Posterior cingulate gyrus (tissue), 11 donors: ENCODE data around the gene JAGN1.
"Not testable (repeated sequence)": the region's sequence is repeated elsewhere in the genome, so short reads cannot be mapped to it uniquely, and the experiment has no call there.

ENCODE experiments used
- DNase-seq, 10 donors: peaks; one replicate each; pipeline versions ENCODE4 v3.0.0 to v3.0.0-alpha.2; 2020 to 2021; ENCODE audit warnings: mixed read lengths in 3 of 10
- intact Hi-C: fragments of 100-400 bp; cut with DNase I; formaldehyde crosslinking; loops from one replicate; pipeline ENCODE4 v1.15.1; 2023

The JAGN1 gene

DNA sequence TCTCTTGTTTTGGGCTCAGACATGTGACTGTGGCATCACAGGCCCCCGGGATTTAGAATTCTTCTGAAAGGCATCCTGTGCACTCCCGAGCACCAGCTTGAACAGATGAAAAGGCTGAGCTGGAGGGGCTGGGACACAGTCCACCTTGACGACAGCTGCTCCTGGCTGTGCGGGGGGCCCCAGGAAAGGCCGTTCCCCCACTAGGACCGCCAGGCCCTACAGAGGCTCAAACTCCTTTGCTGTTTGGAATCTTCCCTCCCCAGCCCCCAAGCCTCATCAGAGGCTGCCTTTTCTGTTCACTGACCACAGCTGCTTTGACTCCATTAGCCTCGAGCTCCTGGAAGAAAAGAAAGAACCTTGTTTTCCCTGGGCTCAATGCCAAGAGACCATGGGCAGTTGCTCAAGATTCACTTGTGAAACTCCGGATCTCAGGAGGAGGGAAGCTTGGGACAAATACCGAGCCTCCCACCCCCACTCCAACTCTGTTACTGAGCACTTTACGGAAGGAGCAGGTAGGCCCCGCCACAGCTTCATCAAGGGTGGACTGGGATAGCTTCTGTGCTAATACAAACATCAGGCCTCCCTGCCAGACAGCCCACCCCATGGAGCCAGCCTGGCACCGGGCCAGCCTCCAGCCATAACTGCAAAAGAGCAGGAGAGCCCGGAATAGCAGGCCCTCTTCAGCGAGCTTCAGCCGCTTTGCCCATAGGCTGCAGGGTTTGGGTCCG lies 26.0 kb upstream of the JAGN1 start:
- DNase-seq = peak in 9 of 10 donors; percentile 12 to 85 (median 39)
- intact Hi-C loops = no loop called here

DNA sequence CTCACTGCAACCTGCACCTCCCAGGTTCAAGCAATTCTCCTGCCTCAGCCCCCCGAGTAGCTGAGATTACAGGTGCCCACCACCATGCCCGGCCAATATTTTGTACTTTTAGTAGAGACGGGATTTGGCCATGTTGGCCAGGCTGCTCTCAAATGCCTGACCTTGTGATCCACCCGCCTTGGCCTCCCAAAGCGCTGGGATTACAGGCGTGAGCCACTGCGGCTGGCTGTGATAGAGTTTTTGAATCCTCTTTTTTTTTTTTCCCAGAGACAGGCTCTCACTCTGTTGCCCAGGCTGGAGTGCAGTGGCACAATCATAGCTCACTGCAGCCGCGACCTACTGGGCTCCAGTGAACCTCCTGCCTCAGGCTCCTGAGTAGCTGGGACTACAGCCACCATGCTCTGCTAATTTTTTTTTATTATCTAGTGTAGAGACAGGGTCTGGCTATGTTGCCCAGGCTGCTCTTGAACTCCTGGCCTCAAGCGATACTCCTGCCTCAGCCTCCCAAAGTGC lies 25.2 kb upstream of the JAGN1 start:
- DNase-seq = peak in 1 of 10 donors; percentile 62
- intact Hi-C loops = not testable (repeated sequence)

DNA sequence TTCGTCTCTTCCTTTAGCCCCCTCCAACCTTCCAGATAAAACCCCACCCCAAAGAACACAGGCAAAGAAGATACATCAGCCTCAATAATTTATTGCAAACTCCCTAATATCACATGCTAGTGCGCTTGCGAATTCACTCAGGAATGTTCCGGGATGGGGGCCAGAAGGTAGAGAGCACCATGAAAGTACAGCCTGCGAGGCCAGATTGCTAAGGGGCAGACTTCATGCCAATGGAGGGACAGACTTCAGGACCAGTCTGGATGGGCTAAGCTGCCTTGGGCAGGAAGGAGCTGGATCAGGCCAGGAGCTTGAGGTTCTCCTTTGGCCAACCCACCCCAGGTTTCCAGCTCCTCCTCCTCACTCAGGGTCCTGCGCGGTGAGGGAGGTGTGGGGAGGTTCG lies 23.8 kb upstream of the JAGN1 start:
- intact Hi-C loops = no loop called here
- DNase-seq = no peak

DNA sequence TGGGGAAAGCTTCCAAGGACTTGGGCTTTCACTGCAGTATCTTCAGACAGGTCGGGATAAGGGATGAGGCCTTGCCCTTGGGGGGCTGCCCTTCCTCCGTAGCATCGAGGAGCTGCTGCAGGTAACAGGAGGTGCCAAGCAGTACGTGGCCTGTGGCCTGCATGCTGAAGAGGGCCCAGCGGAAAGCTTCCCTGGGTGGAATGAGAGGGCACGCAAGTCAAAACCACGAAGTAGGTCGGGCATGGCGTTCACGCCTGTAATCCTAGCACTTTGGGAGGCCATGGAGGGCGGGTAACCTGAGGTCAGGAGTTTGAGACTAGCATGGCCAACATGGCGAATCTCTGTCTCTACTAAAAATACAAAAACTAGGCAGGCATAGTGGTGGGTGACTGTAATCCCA lies 23.3 kb upstream of the JAGN1 start:
- no peak for DNase-seq
- intact Hi-C loops = no loop called here

DNA sequence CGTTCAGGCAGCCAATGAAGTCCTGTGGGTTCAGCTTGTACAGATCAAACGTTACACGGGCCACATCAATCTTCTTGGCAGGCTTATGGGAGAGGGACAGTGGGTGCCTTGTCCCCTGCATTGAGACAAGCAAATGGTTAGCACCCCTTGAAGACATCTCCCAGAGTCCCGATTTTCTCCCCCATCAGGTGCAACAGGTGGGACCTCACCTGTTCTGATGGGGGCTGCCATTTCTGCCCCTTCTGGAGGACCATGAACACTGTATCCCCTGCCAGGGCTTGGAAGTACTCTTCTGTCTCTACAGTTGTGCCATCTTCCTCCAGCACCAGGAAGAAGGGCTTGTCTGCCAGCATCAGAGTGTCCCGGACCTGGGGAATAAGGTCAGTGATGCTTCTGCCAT lies 20.5 kb upstream of the JAGN1 start:
- no peak for DNase-seq
- intact Hi-C loops = no loop called here

DNA sequence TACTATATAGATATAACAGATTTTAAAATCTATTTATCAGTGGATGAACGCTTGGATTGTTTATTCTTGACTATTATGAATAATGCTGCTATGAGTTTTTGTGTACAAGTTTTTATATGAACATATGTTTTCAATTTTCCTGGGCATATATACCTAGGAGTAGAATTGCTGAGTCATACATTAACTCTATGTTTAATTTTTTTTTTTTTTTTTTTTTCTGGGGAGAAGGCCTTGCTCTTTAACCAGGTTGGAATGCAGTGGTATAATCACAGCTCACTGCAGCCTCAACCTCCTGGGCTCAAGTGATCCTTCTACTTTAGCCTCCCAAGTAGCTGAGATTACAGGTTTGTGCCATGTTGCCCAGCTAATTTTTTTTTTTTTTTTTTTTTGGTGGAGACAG lies 19.4 kb upstream of the JAGN1 start:
- intact Hi-C loops = no loop called here
- DNase-seq = no peak

DNA sequence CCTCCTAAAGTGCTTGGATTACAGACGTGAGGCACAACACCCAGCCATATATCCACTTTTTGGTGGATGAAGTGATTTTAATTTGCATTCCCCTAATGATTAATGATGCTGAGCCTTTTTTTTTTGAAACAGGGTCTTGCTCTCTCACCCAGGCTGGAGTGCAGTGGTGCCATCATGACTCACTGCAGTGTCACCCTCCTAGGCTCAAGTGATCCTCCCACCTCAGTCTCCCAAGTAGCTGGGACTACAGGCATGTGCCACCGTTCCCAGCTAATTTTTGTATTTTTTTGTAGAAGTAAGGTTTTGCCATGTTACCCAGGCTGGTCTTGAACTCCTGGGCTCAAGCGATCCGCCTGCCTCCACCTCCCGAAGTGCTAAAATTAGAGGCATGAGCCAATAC lies 18.3 kb upstream of the JAGN1 start:
- DNase-seq, intact Hi-C loops: not testable (repeated sequence)

DNA sequence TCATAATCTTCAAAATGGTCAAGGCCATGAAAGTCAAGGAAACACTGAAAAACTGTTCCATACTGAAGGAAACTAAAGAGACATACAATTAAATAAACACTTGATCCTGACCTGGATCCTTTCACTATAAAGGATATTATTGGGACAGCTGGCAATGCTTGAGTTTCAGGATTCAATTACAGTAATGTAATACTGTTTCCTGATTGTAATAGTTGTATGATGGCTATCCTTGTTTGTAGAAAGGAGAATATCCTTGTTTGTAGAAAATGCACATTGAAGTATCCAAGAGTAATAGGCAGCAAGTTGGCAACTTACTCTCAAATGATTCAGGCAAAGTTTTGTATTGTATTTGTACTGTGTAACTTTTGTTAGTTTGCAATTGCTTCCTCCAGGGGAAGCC lies 15.0 kb upstream of the JAGN1 start:
- DNase-seq = no peak
- intact Hi-C loops = no loop called here

DNA sequence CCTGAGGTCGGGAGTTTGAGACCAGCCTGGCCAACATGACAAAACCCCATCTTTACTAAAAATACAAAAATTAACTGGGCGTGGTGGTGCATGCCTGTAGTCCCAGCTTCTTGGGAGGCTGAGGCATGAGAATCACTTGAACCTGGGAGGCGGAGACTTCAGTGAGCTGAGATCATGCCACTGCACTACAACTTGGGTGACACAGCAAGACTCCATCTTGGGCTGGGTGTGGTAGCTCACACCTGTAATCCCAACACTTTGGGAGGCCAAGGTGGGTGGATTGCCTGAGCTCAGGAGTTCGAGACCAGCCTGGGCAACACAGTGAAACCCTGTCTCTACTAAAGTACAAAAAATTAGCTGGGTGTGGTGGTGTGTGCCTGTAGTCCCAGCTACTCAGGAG lies 14.2 kb upstream of the JAGN1 start:
- intact Hi-C loops, DNase-seq: not testable (repeated sequence)

DNA sequence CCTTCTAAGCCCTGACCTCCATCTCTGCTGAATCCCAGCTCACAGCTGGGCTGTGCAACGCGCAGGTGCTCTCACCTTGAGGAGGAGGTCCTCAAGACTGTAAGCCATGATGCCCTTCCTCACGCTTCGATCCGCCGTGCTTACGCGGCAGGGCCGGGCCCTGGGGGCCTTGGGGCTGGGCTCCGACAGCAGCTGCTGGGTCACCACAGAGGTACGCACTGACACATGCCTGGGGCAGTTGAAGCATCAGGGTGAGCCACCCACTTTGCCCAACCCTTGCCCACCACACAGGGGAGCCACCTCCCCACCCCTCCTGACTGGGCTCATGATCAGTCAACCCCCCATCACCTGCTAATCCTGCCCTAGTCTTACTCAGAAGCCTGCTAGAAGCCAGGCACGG lies 13.4 kb upstream of the JAGN1 start:
- DNase-seq = no peak
- intact Hi-C loops = no loop called here

DNA sequence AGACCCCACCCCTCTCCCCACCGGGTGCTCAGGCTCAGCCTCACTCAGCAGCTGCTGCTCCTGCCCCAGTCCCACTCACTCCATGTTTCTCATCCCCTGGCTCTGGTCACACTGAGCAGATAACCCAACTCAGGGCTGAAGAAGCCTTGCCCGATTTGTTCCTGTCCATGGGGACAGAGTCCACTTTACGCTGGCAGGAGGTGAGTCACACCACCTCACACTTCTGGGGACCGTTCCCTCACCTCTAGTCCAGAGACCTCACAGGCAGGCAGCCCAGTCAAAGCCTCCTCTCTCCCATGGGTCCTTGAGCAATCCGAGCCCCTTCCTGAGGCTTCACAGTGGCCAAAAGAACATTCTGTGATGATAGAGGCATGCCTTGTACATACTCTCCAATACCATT lies 11.7 kb upstream of the JAGN1 start:
- intact Hi-C loops = no loop called here
- DNase-seq = no peak

DNA sequence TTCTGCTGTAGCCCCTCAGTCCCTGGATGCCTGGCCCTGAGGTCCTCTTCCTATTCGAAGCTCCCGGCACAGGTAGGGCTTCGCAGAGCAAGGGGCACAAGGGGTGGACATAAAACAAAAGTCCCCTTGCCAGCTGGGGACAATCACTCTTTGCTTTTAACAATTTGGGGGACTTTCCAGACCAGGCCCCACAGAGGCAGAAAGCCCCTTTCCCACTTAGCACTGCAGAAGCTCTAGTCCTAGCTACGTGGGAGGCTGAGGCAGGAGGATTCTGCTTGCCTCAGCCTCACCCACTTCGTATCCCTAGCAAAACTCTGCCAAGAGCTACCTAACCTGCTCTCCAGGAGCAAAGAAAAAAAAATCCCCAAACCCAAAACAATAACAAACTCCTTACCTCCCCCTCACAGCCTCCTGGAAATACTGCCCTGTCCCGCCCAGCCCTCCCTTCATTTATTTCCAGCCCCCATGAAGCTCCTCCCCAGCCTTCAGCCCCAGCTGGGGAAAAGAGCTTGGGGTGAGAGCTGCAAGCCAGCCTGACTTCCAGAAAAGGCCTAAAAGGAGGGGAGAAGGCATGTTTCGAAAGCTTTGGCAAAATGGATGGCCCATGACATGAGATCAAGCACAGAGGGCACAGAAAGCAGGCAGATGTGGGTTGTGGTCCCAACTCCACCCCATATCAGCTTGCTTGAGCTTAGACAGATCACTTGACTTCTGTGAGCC lies 10.4 kb upstream of the JAGN1 start, which contains the start of gene CIDEC:
Gene CIDEC (minus strand): TSS at position 424 of the 720 bp plus-strand sequence. CDS start 1,767 bp downstream, outside the sequence.
- DNase-seq = no peak
- intact Hi-C loops = no loop called here

DNA sequence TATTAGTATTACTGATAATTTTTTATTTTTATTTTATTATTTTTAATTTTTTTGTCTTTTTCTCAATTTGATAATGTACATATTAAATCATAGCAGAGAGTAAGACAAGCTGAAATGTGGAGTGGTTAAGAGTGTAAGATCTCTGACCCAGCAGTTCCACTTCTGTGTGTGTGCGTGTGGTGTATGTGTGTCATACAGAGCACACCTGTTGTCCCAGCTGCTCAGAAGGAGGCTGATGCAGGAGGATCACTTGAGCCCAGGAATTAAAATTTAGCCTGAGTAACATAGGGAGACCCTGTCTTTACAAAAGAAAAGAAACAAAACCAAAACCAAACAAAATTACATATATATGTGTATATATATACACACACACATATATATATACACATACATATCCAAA lies 9.0 kb upstream of the JAGN1 start:
- no peak for DNase-seq
- intact Hi-C loops = no loop called here

DNA sequence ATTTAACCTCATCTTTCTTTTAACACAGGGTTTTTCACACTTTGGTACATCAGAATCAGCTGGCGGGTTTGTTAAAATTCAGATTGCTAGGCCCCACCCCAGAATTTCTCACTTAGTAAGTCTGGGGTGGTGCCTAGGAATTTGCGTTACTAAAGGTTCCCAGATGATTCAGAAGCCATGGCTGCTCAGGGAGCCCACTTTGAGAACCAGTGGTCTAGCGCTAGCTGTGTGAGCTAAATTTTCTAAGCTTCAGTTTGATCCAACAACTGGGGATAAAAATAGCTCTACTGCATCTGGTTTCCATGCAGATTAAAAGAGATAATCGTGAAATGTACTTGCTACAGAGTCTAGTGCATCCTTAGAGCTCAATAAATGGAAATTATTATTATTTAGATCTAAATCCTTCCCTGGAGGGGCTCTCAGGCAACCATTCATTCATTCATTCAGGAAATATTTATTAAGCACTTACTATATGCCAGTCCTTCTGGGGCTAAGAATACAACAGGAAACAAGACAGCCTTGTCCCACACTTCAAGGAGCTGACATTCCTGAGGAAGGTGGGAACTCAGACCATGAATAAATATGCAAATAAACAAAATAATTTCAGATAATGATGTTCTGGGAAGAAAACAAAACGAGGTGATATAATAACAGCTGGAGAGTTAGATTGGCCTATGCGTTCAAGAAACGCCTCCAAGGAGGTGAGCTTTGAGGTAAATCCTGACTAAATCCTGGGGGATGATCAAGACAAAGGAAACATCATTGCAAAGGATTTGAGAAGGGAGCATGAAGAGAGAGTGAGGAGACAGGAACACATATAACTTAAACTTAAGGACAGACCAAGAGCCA lies 6.5 kb upstream of the JAGN1 start:
- no peak for DNase-seq
- intact Hi-C loops = no loop called here

DNA sequence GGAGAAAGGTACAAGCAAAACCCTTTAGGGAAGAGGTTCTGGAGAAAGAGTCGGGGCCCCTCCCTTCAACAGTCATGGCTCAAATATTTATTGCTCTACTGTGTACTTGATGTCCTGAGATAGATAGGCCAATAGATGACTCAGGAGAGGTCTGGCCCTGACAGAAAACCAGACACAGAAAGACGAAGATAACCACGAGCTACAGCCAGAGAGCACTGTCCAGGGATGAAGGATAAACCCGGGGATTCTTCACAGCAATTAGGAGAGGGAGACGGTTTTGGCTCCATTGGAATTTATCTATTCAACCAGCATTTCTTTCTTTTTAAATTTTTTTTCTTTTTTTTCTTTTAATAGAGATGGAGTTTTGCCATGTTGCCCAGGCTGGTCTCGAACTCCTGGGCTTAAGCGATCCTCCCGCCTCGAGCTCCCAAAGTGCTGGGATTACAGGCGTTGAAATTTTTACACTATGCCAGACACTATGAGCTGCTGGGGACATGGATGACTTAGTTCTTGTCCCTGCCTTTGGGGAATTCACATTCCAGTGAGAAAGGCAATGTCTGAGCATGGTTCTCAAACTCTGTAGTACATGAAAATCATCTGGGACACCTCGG lies 5.8 kb upstream of the JAGN1 start:
- no peak for DNase-seq
- intact Hi-C loops = no loop called here

DNA sequence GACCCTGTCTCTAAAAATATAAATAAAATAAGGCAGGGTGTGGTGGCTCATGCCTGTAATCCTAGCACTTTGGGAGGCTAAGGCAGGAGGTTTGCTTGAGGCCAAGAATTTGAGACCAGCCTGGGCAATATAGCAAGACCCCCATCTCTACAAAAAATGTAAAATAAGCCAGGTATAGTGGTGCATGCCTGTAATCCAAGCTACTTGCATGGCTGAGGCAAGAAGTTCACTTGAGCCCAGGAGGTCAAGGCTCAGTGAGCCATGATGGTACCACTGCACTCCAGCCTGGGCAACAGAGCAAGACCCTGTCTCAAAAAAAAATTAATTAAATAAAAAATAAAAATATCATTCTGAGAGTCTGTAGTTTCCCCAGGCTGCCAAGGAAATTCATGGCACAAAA lies 4.1 kb upstream of the JAGN1 start:
- no peak for DNase-seq
- intact Hi-C loops = no loop called here

DNA sequence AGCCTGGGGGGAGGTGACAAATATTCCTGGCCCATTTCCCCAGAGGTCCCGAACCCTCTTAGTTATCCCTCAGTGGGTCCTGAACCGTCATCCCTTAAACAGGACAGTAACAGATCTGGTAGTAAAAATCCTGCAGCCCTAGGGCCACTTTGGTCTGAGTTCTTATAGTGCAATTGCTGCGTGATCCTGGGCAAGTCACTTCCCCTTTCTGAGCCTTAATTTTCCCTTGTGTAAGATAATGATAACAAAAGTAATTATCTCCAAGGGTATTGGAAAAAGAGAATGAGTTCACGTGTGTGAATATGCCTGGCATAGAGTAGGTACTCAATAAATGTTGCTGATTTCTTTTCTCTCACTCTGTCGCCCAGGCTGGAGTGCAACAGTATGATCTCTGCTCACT lies 2.9 kb upstream of the JAGN1 start:
- DNase-seq = no peak
- intact Hi-C loops = no loop called here

DNA sequence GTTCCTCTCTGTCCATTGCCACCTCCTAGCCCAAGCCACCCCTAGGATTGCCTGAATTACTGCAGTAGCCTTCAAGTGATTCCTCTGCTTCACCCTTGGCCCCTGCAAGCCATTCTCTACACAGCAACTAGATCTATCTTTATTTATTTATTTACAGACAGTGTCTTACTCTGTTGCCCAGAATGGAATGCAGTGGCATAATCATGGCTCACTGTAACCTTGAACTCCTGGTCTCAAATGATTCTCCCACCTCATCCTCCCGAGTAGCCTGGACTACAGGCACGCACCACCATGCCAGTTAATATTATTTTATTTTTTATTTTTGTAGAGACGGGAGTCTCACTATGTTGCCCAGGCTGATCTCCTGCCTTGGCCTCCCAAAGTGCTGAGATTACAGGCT lies 1.9 kb upstream of the JAGN1 start:
- intact Hi-C loops = no loop called here
- no peak for DNase-seq

DNA sequence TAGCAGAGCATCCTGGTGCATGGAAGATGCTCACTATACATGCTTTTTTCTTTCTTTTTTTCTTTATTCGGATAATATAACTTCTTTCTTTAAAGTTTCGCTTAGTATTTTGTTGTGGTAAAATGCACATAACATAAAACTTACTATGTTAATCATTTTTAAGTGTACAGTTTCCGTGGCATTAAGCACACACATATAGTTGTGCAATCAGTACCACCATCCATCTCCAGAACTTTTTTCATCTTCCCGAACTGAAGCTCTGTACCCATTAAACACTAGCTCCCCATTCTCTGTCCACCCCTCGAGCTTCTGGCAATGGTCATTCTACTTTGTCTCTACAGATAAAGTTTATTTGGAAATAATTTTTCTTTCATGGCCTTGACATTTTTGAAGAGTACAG lies 1.0 kb upstream of the JAGN1 start:
- no peak for DNase-seq
- intact Hi-C loops = no loop called here

DNA sequence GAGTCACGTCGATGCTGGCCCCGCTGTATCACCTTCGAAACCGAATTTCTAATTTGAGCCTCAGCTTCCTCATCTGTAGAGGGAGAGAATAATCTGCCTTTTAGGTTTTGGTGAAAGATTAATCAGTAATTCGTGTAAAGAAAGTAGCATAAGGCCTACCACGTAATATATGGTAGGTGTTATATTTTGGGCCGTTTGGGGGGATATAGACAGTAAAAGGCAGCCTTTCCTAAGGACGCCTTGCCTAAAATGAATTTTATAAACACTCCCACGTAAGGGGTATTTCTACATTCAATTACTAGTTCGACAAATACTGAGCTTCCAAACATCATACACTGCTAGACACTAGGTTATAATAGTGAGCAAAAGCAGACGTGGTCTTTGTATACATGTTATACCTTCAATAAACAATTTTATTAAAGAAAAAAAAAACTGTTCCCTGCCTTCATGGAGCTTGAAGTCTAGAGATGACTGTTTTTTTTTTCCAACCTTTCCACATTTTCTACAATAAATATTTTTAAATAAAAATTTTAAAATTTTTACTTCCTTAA lies 737 bp downstream of the JAGN1 start:
- DNase-seq = no peak
- intact Hi-C loops = loop anchor here (5.0 kb wide), 2 partner anchors 41 to 49 kb away; partner anchors contain the start of genes CRELD1 and RPUSD3
